Activated CD4-positive, alpha-beta T cell treated with anti-CD3 and anti-CD28 coated beads for 1 hour (primary cell): Measurements from ENCODE around the gene TRAF4.
"Not testable (repeated sequence)": the region's sequence is repeated elsewhere in the genome, so short reads cannot be mapped to it uniquely, and the experiment has no call there.

Experiments
- DNase-seq: peaks from one replicate; pipeline ENCODE4 v3.0.0-alpha.2; 2020

Gene TRAF4

DNA sequence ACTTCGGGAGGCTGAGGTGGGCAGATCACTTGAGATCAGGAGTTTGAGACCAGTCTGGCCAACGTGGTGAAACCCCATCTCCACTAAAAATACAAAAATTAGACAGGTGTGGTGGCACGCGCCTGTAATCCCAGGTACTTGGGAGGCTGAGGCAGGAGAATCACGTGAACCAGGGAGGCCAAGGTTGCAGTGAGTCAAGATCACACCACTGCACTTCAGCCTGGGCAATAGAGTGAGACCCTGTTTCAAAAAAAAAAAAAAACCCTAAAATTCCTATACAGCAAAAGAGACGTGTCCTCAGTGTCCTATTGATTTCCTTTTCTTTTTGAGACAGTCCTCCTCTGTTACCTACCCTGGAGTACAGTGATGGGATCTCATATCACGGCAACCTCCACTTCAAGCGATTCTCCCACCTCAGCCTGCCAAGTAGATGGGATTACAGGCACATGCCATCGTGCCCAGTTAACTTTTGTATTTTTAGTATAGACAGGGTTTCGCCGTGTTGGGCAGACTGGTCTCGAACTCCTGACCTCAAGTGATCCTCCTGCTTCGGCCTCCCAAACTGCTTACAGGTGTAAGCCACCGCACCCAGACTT is 51.1 kb downstream of the TRAF4 start:
- DNase-seq: not testable (repeated sequence)

DNA sequence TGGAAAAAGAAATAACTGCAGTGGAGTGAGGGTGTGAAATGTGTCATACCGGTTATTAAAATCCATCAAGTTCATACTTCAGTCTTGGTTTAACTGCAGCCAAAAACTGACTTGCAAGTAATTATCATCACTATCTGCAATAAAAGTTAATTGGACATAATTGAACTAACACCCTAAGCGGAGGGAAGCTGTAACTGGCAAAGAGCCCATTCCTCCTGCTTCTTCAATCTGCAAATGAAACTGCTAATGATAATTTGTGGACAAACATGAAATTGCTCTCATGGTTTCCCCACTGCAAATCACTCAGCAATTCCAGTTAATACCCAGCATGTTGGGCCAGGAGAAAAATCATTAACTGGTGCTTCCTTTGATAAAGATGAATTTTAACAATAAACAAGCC is 52.3 kb downstream of the TRAF4 start:
- DNase-seq: no peak
